Measurements from ENCODE around the gene PIMREG.

DNA sequence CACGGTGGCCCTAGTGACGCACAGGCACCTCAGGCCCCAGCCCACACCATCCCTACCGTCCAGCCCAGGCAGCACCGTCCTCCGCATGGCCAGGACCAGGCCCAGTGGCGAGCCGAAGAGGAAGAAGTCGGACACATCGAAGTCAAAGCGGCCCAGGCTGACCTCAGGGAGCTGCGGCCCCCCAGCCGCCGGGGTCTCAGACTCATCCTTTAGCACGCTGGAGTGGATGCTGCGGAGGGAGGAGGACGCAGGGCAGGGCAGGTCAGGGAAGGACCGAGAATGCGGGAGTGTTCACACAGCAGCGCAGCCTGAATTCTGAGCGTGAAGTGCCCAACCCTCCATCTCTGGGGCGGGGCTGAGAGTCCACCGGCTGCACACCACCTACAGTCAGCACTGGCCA lies 30.1 kb downstream of the PIMREG start:
- TF ChIP-seq GATA2 (IDR thresholded peaks at IDR 0.05; ENCODE audit: low read depth, low read length), result no peak
- no peak for TF ChIP-seq GATA3 (IDR thresholded peaks at IDR 0.05; ENCODE audit: low read depth, low read length)
